Measurements from ENCODE around the gene MED13L. TPM values are rescaled to one million over a fixed set of nuclear protein-coding genes. Genes with fewer than 3 reads are reported as not detected.

Gene MED13L
- total RNA-seq, 1 experiment from 2014 or later: 62.6 TPM

GRCh38 chr12:115923851-115924250 is 353.6 kb downstream of the MED13L start:
- DNase-seq (ENCODE audit: low spot score): no peak
- in situ Hi-C loops (cut with HindIII; ENCODE audit: low sequenced_read_pairs): no loop called here

- in situ Hi-C loops (cut with HindIII; ENCODE audit: low sequenced_read_pairs): no loop called here
These were observed 354.4 kb downstream of the MED13L start for GRCh38 chr12:115922952-115923564.

GRCh38 chr12:115920395-115921183 is 356.9 kb downstream of the MED13L start:
- DNase-seq (ENCODE audit: low spot score): no peak
- in situ Hi-C loops (cut with HindIII; ENCODE audit: low sequenced_read_pairs): no loop called here

More at GRCh38 chr12:115922952-115923564, 354.4 kb downstream of the MED13L start:
- no peak for DNase-seq (ENCODE audit: low spot score)

GRCh38 chr12:115918763-115919162 is 358.7 kb downstream of the MED13L start:
- in situ Hi-C loops (cut with HindIII; ENCODE audit: low sequenced_read_pairs): no loop called here
- no peak for DNase-seq (ENCODE audit: low spot score)

GRCh38 chr12:115916910-115917668 is 360.4 kb downstream of the MED13L start:
- in situ Hi-C loops (cut with HindIII; ENCODE audit: low sequenced_read_pairs): no loop called here

GRCh38 chr12:115914122-115914521 is 363.4 kb downstream of the MED13L start:
- in situ Hi-C loops (cut with HindIII; ENCODE audit: low sequenced_read_pairs): no loop called here
- no peak for DNase-seq (ENCODE audit: low spot score)

More at GRCh38 chr12:115916910-115917668, 360.4 kb downstream of the MED13L start:
- peak; percentile 39 for DNase-seq (ENCODE audit: low spot score)

GRCh38 chr12:115912440-115912839 is 365.1 kb downstream of the MED13L start:
- in situ Hi-C loops (cut with HindIII; ENCODE audit: low sequenced_read_pairs): no loop called here
- no peak for DNase-seq (ENCODE audit: low spot score)

GRCh38 chr12:115911360-115911759 is 366.1 kb downstream of the MED13L start:
- DNase-seq (ENCODE audit: low spot score): no peak
- in situ Hi-C loops (cut with HindIII; ENCODE audit: low sequenced_read_pairs): no loop called here

GRCh38 chr12:115910057-115910456 is 367.4 kb downstream of the MED13L start:
- DNase-seq (ENCODE audit: low spot score): no peak
- in situ Hi-C loops (cut with HindIII; ENCODE audit: low sequenced_read_pairs): no loop called here

Data from G401 (cell line).